Tibial nerve (tissue), 3 donors: ENCODE measurements around the gene IGIP.

Experiments used
- EP300 ChIP-seq, 2 donors: sonication (generic); formaldehyde crosslinking; IDR thresholded peaks; one replicate each; pipeline ENCODE4 v1.6.1; 2017; ENCODE audit warnings: antibody characterized with exemption in 2 of 2, mild to moderate bottlenecking in 1 of 2
- POLR2A ChIP-seq, 2 donors: fragments of 450-650 bp; IDR thresholded peaks; one replicate each; pipeline ENCODE4 v1.6.1; 2017; ENCODE audit warnings: antibody characterized with exemption in 2 of 2, mild to moderate bottlenecking in 2 of 2, moderate library complexity in 2 of 2

DNA sequence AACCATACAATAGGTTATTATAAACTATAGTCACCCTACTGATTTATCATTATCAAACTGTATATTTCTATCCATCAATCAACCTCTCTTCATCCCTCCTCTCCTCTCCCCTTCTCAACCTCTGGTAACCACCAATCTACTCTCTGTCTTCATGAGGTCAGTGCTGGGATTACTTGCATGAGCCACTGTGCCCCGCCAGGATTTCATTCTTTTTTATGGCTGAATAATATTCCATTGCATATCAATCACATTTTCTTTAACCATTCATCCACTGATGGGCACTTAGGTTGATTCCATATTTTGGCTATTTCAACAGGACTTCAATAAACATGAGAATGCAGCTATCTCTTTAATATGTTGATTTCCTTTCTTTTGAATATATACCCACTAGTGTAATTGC lies 22.6 kb upstream of the IGIP start:
- TF ChIP-seq POLR2A (IDR thresholded peaks at IDR 0.05) (no peak), EP300 (IDR thresholded peaks at IDR 0.05) (no peak)
